Measurements from ENCODE around the gene FCHO2.

FCHO2 gene

GRCh38 chr5:73136055-73136562 is 180.3 kb downstream of the FCHO2 start:
- no peak for DNase-seq (ENCODE audit: low read depth in 2 of 2)

- no peak for DNase-seq (ENCODE audit: low read depth in 2 of 2)
These were observed 182.0 kb downstream of the FCHO2 start for GRCh38 chr5:73137563-73138530.

- DNase-seq (ENCODE audit: low read depth in 2 of 2): no peak
These were observed 183.6 kb downstream of the FCHO2 start for GRCh38 chr5:73139485-73139884.
